Endodermal cell (in vitro differentiated cells): ENCODE results near the gene VPS37C. TPM values are rescaled to one million over a fixed set of nuclear protein-coding genes. Genes with fewer than 3 reads are reported as not detected.

Experiments used
- DNase-seq: peaks from one replicate; pipeline ENCODE4 v3.0.0-alpha.2; 2017
- H3K27ac ChIP-seq: 2 replicates; pipeline ENCODE4 v1.5.1; 2013; ENCODE audit warnings: mild to moderate bottlenecking, low read depth, low read length, moderate library complexity
- H3K27me3 ChIP-seq: 2 replicates; pipeline ENCODE4 v1.6.1; 2013; ENCODE audit warnings: mild to moderate bottlenecking, low read length, moderate library complexity; ENCODE audit not compliant: insufficient read depth, control insufficient read depth, poor library complexity, severe bottlenecking
- H3K36me3 ChIP-seq: 2 replicates; pipeline ENCODE4 v1.7.0; 2013; ENCODE audit warnings: mild to moderate bottlenecking, low read length, moderate library complexity; ENCODE audit not compliant: control insufficient read depth, insufficient read depth
- H3K4me1 ChIP-seq: one replicate; pipeline ENCODE4 v1.7.0; 2013; ENCODE audit warnings: low read length; ENCODE audit not compliant: control insufficient read depth, insufficient read depth
- H3K4me3 ChIP-seq: 2 replicates; pipeline ENCODE4 v1.5.1; 2013; ENCODE audit warnings: mild to moderate bottlenecking, low read length, moderate library complexity
- H3K9ac ChIP-seq: 2 replicates; pipeline ENCODE4 v1.6.1; 2013; ENCODE audit warnings: mild to moderate bottlenecking, low read length, moderate library complexity; ENCODE audit not compliant: poor library complexity, severe bottlenecking; ENCODE audit errors: extremely low read depth
- H3K9me3 ChIP-seq: 2 replicates; pipeline ENCODE4 v1.6.1; 2013; ENCODE audit warnings: mild to moderate bottlenecking, low read length, moderate library complexity; ENCODE audit not compliant: control insufficient read depth
- H3K27ac Mint-ChIP-seq: 2 replicates; pipeline ENCODE4 v1.8.0; 2020; ENCODE audit warnings: mixed read lengths
- H3K27me3 Mint-ChIP-seq: 2 replicates; pipeline ENCODE4 v1.8.0; 2021; ENCODE audit warnings: mild to moderate bottlenecking, mixed read lengths; ENCODE audit not compliant: insufficient read depth
- H3K36me3 Mint-ChIP-seq: 2 replicates; pipeline ENCODE4 v1.8.0; 2020; ENCODE audit warnings: low read depth, mixed read lengths
- H3K4me1 Mint-ChIP-seq: 2 replicates; pipeline ENCODE4 v1.8.0; 2020; ENCODE audit warnings: mixed read lengths
- H3K4me3 Mint-ChIP-seq: 2 replicates; pipeline ENCODE4 v1.8.0; 2020; ENCODE audit warnings: mild to moderate bottlenecking, moderate library complexity, mixed read lengths
- H3K9me3 Mint-ChIP-seq: 2 replicates; pipeline ENCODE4 v1.8.0; 2020; ENCODE audit warnings: mild to moderate bottlenecking, mixed read lengths
- CTCF ChIP-seq: fragments of 200-600 bp; sonication (generic); conservative IDR thresholded peaks from 2 replicates; pipeline ENCODE4 v1.5.0; 2021; ENCODE audit warnings: antibody characterized with exemption, mild to moderate bottlenecking
- WGBS, 2 experiments: methylation state at CpG; one replicate each; pipeline versions ENCODE4 v1.1.5 to v1.1.7; 2013; ENCODE audit warnings: missing lambda C conversion rate in 2 of 2, mixed read lengths in 1 of 2; ENCODE audit not compliant: insufficient coverage in 1 of 2, insufficient read length in 1 of 2; 5-methylcytosine and 5-hydroxymethylcytosine counted together
- total RNA-seq, 2 donors: library from RNA; stranded (reverse); fragmentation: NEBNext Ultra II Directional in 1 of 2; extraction: Animal tissue kit (Norgen Biotek cat#: 25700) in 1 of 2; gene quantifications; 2 replicates in 1 of 2; 3 replicates in 1 of 2; pipeline ENCODE4 v1.2.1, GENCODE V29; 2021

The VPS37C gene
- total RNA-seq, 2 donors from 2014 or later, result 23.9 to 26.7 TPM

GRCh38 chr11:61164606-61165424 is 3.6 kb upstream of the VPS37C start:
- Mint-ChIP-seq H3K36me3 (no peaks in the 10 kb centered on the region), H3K4me3 (peak overlapping the region; percentile 1), H3K27me3 (peaks cover 6% of the 10 kb centered on the region), H3K4me1 (peaks cover 32% of the 10 kb centered on the region), H3K27ac (peak overlapping the region; percentile 32), H3K9me3 (peaks cover 13% of the 10 kb centered on the region)
- Histone ChIP-seq H3K9ac (peak overlapping the region; percentile 63), H3K4me1 (peaks cover 2% of the 10 kb centered on the region), H3K27me3 (no peaks in the 10 kb centered on the region), H3K9me3 (peaks cover 4% of the 10 kb centered on the region), H3K27ac (no peak overlapping the region), H3K36me3 (no peaks in the 10 kb centered on the region), H3K4me3 (peak overlapping the region; percentile 1)
- WGBS, 2 experiments, result 86% methylated on average over 12 to 13 of the region's 13 CpGs
- no peak for DNase-seq
- TF ChIP-seq CTCF, result no peak

GRCh38 chr11:61163714-61164605 is 2.7 kb upstream of the VPS37C start:
- WGBS, 2 experiments, result 79 to 92% methylated on average over 5 to 13 of the region's 13 CpGs
- H3K9ac ChIP-seq, result peak overlapping the region; percentile 63
- H3K4me1 ChIP-seq, result peaks cover 2% of the 10 kb centered on the region
- peaks cover 2% of the 10 kb centered on the region for H3K27me3 Mint-ChIP-seq
- no peaks in the 10 kb centered on the region for H3K36me3 ChIP-seq
- peak overlapping the region; percentile 1 for H3K4me3 Mint-ChIP-seq
- H3K4me1 Mint-ChIP-seq, result peaks cover 37% of the 10 kb centered on the region
- no peaks in the 10 kb centered on the region for H3K27me3 ChIP-seq
- H3K9me3 ChIP-seq, result peaks cover 3% of the 10 kb centered on the region
- no peak for DNase-seq
- peaks cover 12% of the 10 kb centered on the region for H3K9me3 Mint-ChIP-seq
- H3K4me3 ChIP-seq, result no peak overlapping the region
- peak overlapping the region; percentile 32 for H3K27ac Mint-ChIP-seq
- TF ChIP-seq CTCF, result no peak
- H3K27ac ChIP-seq, result no peak overlapping the region
- H3K36me3 Mint-ChIP-seq, result no peaks in the 10 kb centered on the region

GRCh38 chr11:61163021-61163420 is 1.8 kb upstream of the VPS37C start:
- 94 to 97% methylated on average over 4 of the region's 4 CpGs for WGBS, 2 experiments
- H3K36me3 ChIP-seq, result no peaks in the 10 kb centered on the region
- Mint-ChIP-seq H3K27ac (no peak overlapping the region), H3K27me3 (no peaks in the 10 kb centered on the region), H3K36me3 (no peaks in the 10 kb centered on the region), H3K4me1 (peaks cover 45% of the 10 kb centered on the region), H3K4me3 (no peak overlapping the region), H3K9me3 (peaks cover 8% of the 10 kb centered on the region)
- H3K27ac ChIP-seq, result no peak overlapping the region
- H3K4me1 ChIP-seq, result peaks cover 2% of the 10 kb centered on the region
- H3K9ac ChIP-seq, result no peak overlapping the region
- DNase-seq, result no peak
- H3K4me3 ChIP-seq, result no peak overlapping the region
- no peaks in the 10 kb centered on the region for H3K27me3 ChIP-seq
- H3K9me3 ChIP-seq, result no peaks in the 10 kb centered on the region
- no peak for TF ChIP-seq CTCF
